Smooth muscle cell (in vitro differentiated cells): ENCODE measurements around the gene DCP1A. TPM values are rescaled to one million over a fixed set of nuclear protein-coding genes. Genes with fewer than 3 reads are reported as not detected.

Source experiments
- DNase-seq: peaks from one replicate; lab custom pipeline; 2025; ENCODE audit not compliant: unreplicated experiment; lab: John Stamatoyannopoulos, UW
- H2AFZ ChIP-seq: fragments of 200-600 bp; sonication (generic); 2 replicates; pipeline ENCODE4 v1.6.0; 2016; ENCODE audit warnings: antibody characterized with exemption, low read depth, mild to moderate bottlenecking
- H3F3A ChIP-seq: fragments of 200-600 bp; sonication (generic); 2 replicates; pipeline ENCODE4 v1.6.0; 2017; ENCODE audit warnings: antibody characterized with exemption, low read depth
- H3K27ac ChIP-seq: fragments of 200-600 bp; sonication (generic); 2 replicates; pipeline ENCODE4 v1.5.1; 2016; ENCODE audit warnings: low read depth, mild to moderate bottlenecking
- H3K27me3 ChIP-seq: fragments of 200-600 bp; sonication (generic); 2 replicates; pipeline ENCODE4 v1.6.1; 2016; ENCODE audit warnings: low read depth, mild to moderate bottlenecking
- H3K36me3 ChIP-seq: fragments of 200-600 bp; sonication (generic); 2 replicates; pipeline ENCODE4 v1.5.1; 2016; ENCODE audit warnings: low read depth
- H3K4me1 ChIP-seq: fragments of 200-600 bp; sonication (generic); 2 replicates; pipeline ENCODE4 v1.5.1; 2016; ENCODE audit warnings: low read depth
- H3K4me2 ChIP-seq: fragments of 200-600 bp; sonication (generic); 2 replicates; pipeline ENCODE4 v1.6.0; 2016; ENCODE audit warnings: mild to moderate bottlenecking
- H3K4me3 ChIP-seq: fragments of 200-600 bp; sonication (generic); 2 replicates; pipeline ENCODE4 v1.5.1; 2016; ENCODE audit warnings: mild to moderate bottlenecking
- H3K79me2 ChIP-seq: fragments of 200-600 bp; sonication (generic); 2 replicates; pipeline ENCODE4 v1.6.0; 2016; ENCODE audit warnings: low read depth, mild to moderate bottlenecking
- H3K9ac ChIP-seq: fragments of 200-600 bp; sonication (generic); 2 replicates; pipeline ENCODE4 v1.6.0; 2016; ENCODE audit warnings: low read depth
- H3K9me3 ChIP-seq: fragments of 200-600 bp; sonication (generic); replicated peaks from 2 replicates; pipeline ENCODE4 v1.5.1; 2016; ENCODE audit warnings: low read depth
- H4K20me1 ChIP-seq: fragments of 200-600 bp; sonication (generic); 2 replicates; pipeline ENCODE4 v1.6.0; 2016; ENCODE audit warnings: low read depth
- WGBS: methylation state at CpG from one replicate; pipeline ENCODE4 v1.1.7; 2016; ENCODE audit warnings: low lambda C conversion rate; 5-methylcytosine and 5-hydroxymethylcytosine counted together
- polyA plus RNA-seq: library from polyadenylated mRNA; unstranded; fragments of >200 nt; fragmentation: Nextera tagmentation; extraction: Ambion mirVana; gene quantifications from 2 replicates; pipeline ENCODE4 v1.2.1, GENCODE V29; 2016
- total RNA-seq: library from RNA; depleted of rRNA; stranded (reverse); fragments of >200 nt; gene quantifications from 2 replicates; pipeline ENCODE4 v1.2.3, GENCODE V29; 2014
- TF ChIP-seq, protein P1 (sequence below): fragments of 200-600 bp; sonication (generic); IDR thresholded peaks from 2 replicates; pipeline ENCODE4 v1.5.1; 2017; ENCODE audit warnings: borderline replicate concordance, mild to moderate bottlenecking, antibody characterized with exemption; ENCODE audit not compliant: insufficient read depth, poor library complexity, severe bottlenecking

The DCP1A gene
- total and polyA plus RNA-seq, 2 experiments from 2014 or later, result 24.7 to 43.5 TPM

DNA sequence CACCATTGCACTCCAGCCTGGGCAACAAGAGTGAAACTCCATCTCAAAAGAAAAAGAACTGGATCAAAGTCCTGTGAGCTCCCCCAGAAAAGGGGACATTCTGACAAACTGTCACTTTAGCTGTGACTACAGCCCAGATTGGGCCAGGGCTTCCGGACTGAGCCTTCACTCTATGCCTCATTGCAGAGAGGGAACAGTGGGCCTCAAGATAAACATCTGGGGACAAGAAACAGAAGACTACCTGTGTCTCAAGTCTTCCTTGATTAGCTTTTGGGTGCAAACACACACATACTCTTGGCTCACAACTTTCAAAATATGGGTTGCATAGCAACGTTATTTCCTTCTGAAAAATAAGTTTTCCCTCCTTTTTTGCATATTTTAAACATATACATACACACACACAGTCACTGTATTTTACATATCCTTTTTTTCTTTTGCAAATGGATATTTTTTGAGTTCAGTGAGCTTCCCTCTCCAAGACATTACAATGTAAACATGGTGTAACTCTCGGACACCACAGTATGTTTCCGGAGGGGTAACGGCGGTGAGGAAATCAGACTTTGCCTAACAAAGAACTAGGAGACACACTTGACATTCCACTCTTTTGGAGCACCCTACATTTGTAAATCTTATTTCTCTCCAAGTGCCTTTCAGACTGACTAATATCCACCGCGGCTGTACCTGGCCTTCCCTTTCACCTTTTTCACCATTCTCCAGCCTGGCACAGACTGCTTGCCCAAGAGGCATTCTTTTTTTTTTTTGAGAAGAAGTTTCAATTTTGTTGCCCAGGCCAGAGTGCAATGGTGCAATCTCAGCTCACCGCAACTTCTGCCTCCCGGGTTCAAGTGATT is 95.0 kb downstream of the DCP1A start:
- Histone ChIP-seq H3K9ac (no peak overlapping the region), H3K4me3 (no peak overlapping the region), H3K4me2 (peak overlapping the region; percentile 15), H2AFZ (no peak overlapping the region), H3K36me3 (no peaks in the 10 kb centered on the region), H3K79me2 (peaks cover 82% of the 10 kb centered on the region), H4K20me1 (peaks cover 81% of the 10 kb centered on the region), H3K27me3 (no peaks in the 10 kb centered on the region), H3K27ac (no peak overlapping the region), H3F3A (peaks cover 3% of the 10 kb centered on the region), H3K4me1 (peaks cover 20% of the 10 kb centered on the region), H3K9me3 (no peaks in the 10 kb centered on the region)
- WGBS, result 38% methylated on average over 10 of the region's 10 CpGs
- DNase-seq, result no peak
- TF ChIP-seq, protein P1, sequence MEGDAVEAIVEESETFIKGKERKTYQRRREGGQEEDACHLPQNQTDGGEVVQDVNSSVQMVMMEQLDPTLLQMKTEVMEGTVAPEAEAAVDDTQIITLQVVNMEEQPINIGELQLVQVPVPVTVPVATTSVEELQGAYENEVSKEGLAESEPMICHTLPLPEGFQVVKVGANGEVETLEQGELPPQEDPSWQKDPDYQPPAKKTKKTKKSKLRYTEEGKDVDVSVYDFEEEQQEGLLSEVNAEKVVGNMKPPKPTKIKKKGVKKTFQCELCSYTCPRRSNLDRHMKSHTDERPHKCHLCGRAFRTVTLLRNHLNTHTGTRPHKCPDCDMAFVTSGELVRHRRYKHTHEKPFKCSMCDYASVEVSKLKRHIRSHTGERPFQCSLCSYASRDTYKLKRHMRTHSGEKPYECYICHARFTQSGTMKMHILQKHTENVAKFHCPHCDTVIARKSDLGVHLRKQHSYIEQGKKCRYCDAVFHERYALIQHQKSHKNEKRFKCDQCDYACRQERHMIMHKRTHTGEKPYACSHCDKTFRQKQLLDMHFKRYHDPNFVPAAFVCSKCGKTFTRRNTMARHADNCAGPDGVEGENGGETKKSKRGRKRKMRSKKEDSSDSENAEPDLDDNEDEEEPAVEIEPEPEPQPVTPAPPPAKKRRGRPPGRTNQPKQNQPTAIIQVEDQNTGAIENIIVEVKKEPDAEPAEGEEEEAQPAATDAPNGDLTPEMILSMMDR, result no peak

DNA sequence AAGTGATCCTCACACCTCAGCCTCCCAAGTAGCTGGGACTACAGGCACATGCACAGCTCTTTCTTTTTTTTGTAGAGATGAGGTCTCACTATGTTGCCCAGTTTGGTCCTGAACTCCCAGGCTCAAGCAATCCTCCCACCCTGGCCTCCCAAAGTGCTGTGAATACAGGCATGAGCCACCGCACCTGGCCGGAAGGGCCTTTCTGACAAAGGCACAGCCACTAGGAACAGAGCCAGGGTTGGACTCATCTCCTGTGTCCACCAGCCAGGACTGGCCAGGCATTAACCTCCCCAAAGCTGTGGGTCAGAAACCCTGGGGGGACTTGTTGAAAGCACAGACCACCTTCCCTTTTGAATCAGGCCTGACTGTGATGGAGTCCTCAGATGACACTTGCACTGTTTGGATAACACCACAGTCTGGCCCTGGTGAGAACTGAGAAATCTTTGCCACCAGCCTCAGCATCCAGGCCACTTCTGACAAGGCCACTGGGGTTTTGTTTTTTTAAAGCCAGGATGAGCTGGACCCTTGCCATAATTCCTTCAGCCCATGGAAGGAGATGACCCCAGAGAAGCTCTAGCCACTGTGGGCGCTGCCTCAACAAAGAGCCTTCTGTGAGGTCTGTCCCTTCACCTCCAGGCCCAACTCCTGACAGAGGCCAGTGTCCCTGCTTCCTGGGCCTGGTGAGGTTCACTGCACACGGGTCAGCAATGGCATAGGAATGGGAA is 96.3 kb downstream of the DCP1A start:
- no peak overlapping the region for H3K9ac ChIP-seq

DNA sequence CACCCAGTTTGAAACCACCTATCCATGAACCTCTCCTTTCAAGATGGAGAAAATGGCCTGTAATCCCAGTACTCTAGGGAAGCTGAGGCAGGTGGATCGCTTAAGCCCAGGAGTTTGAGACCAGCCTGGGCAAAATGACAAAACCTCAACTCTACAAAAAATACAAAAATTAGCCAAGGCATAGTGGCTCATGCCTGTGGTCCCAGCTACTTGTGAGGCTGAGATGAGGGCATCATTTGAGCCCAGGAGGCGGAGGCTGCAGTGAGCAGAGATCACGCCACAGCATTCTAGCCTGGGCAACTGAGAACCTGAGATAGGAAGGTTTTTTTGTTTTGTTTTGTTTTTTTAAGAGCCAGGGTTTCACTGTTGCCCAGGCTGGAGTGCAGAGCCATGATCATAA is 96.9 kb downstream of the DCP1A start:
- no peak overlapping the region for H3K4me3 ChIP-seq
- H3K9me3 ChIP-seq, result no peaks in the 10 kb centered on the region
- peaks cover 100% of the 10 kb centered on the region for H4K20me1 ChIP-seq
- H3K79me2 ChIP-seq, result peaks cover 100% of the 10 kb centered on the region
- TF ChIP-seq, protein P1, result no peak
- H3K4me2 ChIP-seq, result no peak overlapping the region
- no peaks in the 10 kb centered on the region for H3F3A ChIP-seq
- peaks cover 20% of the 10 kb centered on the region for H3K4me1 ChIP-seq
- no peak overlapping the region for H3K9ac ChIP-seq
- no peak for DNase-seq
- no peaks in the 10 kb centered on the region for H3K27me3 ChIP-seq
- no peak overlapping the region for H3K27ac ChIP-seq
- H2AFZ ChIP-seq, result no peak overlapping the region
- WGBS, result 97% methylated on average over 3 of the region's 3 CpGs
- no peaks in the 10 kb centered on the region for H3K36me3 ChIP-seq

More for the DNA sequence above, 96.3 kb downstream of the DCP1A start:
- TF ChIP-seq, protein P1, result no peak
- peaks cover under 1% of the 10 kb centered on the region for H3F3A ChIP-seq
- H3K4me1 ChIP-seq, result peaks cover 20% of the 10 kb centered on the region
- no peak overlapping the region for H3K4me2 ChIP-seq
- H3K27ac ChIP-seq, result no peak overlapping the region
- H2AFZ ChIP-seq, result no peak overlapping the region
- WGBS, result 87% methylated on average over 4 of the region's 4 CpGs
- no peak for DNase-seq
- no peak overlapping the region for H3K4me3 ChIP-seq
- no peaks in the 10 kb centered on the region for H3K9me3 ChIP-seq
- H3K36me3 ChIP-seq, result no peaks in the 10 kb centered on the region
- H4K20me1 ChIP-seq, result peaks cover 94% of the 10 kb centered on the region
- peaks cover 95% of the 10 kb centered on the region for H3K79me2 ChIP-seq
- H3K27me3 ChIP-seq, result no peaks in the 10 kb centered on the region
